ENCODE results near the gene CCDC167. TPM values are rescaled to one million over a fixed set of nuclear protein-coding genes. Genes with fewer than 3 reads are reported as not detected.

CCDC167 gene
- total RNA-seq, 1 donor from 2014 or later: 16.2 TPM

DNA sequence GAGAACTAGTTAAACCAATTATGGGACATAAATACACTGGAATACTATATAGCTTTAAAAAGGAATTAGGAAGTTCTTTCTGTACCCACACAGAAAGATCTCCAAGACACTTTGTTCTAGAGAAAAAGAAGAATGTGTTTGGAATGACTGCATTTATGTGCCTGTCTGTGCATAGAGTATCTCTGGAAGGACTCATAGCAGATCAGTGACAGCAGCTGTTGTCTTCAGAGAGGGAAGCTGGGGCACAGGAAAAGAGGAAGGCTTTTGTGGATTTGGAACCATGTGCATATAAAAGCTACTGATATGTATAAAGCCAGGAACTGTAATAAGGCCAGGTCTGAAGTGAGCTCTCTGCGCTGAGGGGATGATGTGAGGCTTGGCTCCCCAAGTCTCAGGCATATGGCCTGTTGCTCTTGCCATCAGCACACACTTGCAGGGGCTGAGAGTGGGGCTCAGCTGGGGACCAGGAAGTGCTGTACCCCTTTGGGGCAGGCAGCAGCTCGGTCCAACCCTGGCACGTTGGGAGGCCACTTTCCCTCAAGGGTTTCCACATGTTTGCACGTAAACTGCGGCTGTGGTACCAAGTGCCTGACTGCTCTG lies 31.8 kb upstream of the CCDC167 start:
- H3K36me3 ChIP-seq (ENCODE audit: control insufficient read depth in 3 of 3, insufficient read depth in 3 of 3, low read length in 3 of 3): no peaks in the 10 kb centered on the region
- H3K27me3 ChIP-seq (ENCODE audit: control insufficient read depth in 3 of 3, insufficient read depth in 3 of 3, low read length in 3 of 3): peaks cover 54 to 71% (median 69%) of the 10 kb centered on the region in 3 donors
- H3K4me1 ChIP-seq (ENCODE audit: control insufficient read depth in 3 of 3, insufficient read depth in 3 of 3, low read length in 3 of 3): peaks cover 8 to 10% (median 8%) of the 10 kb centered on the region in 3 donors
- H3K27ac ChIP-seq (ENCODE audit: low read depth, low read length): no peak overlapping the region
- no peak overlapping the region for H3K4me3 ChIP-seq (ENCODE audit: low read length in 3 of 3)
- H3K9me3 ChIP-seq (ENCODE audit: control insufficient read depth in 3 of 3, low read length in 3 of 3): no peaks in the 10 kb centered on the region
- H3K9ac ChIP-seq (ENCODE audit: low read depth in 1 of 3, low read length in 3 of 3): no peak overlapping the region

DNA sequence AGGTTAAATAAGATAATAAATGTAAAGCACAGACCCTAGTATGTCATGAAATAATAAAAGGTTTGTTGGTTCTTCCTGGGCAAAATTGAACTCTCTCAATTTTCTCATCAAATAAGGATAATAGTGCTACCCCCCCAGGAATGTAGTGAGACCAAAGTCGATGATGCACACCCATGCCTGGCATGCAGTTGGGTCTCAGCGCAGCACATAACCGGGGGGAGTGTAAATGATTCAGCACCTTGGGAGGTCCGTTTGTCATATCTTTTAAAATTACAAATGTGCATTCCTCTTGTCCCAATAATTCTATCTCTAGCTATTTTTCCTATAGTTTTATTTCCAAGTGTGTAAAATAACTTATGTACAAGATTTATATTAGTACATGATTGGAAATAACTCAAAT lies 31.3 kb upstream of the CCDC167 start:
- H3K9ac ChIP-seq (ENCODE audit: low read depth in 1 of 3, low read length in 3 of 3): no peak overlapping the region
- peaks cover 4 to 5% (median 4%) of the 10 kb centered on the region in 3 donors for H3K4me1 ChIP-seq (ENCODE audit: control insufficient read depth in 3 of 3, insufficient read depth in 3 of 3, low read length in 3 of 3)
- H3K27me3 ChIP-seq (ENCODE audit: control insufficient read depth in 3 of 3, insufficient read depth in 3 of 3, low read length in 3 of 3): peaks cover 50 to 68% (median 66%) of the 10 kb centered on the region in 3 donors

DNA sequence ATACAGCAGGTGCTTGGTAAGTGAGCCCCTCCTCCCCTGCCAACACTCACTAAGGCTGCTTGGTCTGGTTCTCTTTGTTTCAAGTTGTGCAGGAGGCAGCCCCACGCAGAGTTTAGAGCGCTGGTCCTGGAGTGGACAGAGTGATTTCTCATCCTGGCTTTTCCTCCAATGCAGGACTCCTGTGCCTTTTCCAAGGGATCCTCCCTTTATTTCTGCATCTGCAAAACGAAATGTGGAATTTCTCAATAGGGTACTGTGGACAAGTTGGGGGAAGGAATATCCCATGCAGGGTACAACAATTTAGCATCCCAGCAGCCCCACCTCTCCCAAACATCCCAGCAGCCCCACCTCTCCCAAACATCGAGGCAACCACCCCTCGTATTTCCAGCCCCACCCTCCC lies 30.6 kb upstream of the CCDC167 start:
- no peaks in the 10 kb centered on the region for H3K9me3 ChIP-seq (ENCODE audit: control insufficient read depth in 3 of 3, low read length in 3 of 3)
- H3K4me1 ChIP-seq (ENCODE audit: control insufficient read depth in 3 of 3, insufficient read depth in 3 of 3, low read length in 3 of 3): no peaks in the 10 kb centered on the region
- H3K4me3 ChIP-seq (ENCODE audit: low read length in 3 of 3): no peak overlapping the region
- H3K27me3 ChIP-seq (ENCODE audit: control insufficient read depth in 3 of 3, insufficient read depth in 3 of 3, low read length in 3 of 3): peaks cover 43 to 61% (median 58%) of the 10 kb centered on the region in 3 donors
- H3K27ac ChIP-seq (ENCODE audit: low read depth, low read length): no peak overlapping the region
- no peaks in the 10 kb centered on the region for H3K36me3 ChIP-seq (ENCODE audit: control insufficient read depth in 3 of 3, insufficient read depth in 3 of 3, low read length in 3 of 3)
- no peak overlapping the region for H3K9ac ChIP-seq (ENCODE audit: low read depth in 1 of 3, low read length in 3 of 3)

More for the DNA sequence above, 31.3 kb upstream of the CCDC167 start:
- Histone ChIP-seq H3K27ac (ENCODE audit: low read depth, low read length) (no peak overlapping the region), H3K36me3 (ENCODE audit: control insufficient read depth in 3 of 3, insufficient read depth in 3 of 3, low read length in 3 of 3) (no peaks in the 10 kb centered on the region), H3K4me3 (ENCODE audit: low read length in 3 of 3) (no peak overlapping the region), H3K9me3 (ENCODE audit: control insufficient read depth in 3 of 3, low read length in 3 of 3) (no peaks in the 10 kb centered on the region)

DNA sequence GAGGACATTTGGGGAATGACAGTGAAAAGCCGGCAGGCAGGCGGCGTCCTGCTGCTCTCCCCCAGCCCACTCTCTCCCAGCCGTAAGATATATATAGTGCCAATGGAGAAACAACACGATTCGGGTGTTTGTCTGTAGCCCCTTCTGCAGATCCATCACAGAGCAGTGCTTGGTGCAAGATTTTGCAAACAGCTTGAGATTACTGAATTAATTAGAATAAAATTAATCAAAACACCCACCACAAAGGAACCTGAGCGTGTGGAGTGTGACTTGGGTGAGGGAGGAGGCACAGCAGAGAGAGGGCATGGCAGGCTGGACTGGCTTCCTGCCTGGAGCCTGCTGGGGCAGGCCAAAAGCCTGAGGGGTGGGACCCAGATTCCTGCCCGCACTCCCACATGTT lies 28.8 kb upstream of the CCDC167 start:
- H3K27me3 ChIP-seq (ENCODE audit: control insufficient read depth in 3 of 3, insufficient read depth in 3 of 3, low read length in 3 of 3): peaks cover 25 to 44% (median 44%) of the 10 kb centered on the region in 3 donors
- H3K36me3 ChIP-seq (ENCODE audit: control insufficient read depth in 3 of 3, insufficient read depth in 3 of 3, low read length in 3 of 3): no peaks in the 10 kb centered on the region
- no peaks in the 10 kb centered on the region for H3K4me1 ChIP-seq (ENCODE audit: control insufficient read depth in 3 of 3, insufficient read depth in 3 of 3, low read length in 3 of 3)
- H3K9me3 ChIP-seq (ENCODE audit: control insufficient read depth in 3 of 3, low read length in 3 of 3): no peaks in the 10 kb centered on the region
- H3K27ac ChIP-seq (ENCODE audit: low read depth, low read length): no peak overlapping the region
- no peak overlapping the region for H3K9ac ChIP-seq (ENCODE audit: low read depth in 1 of 3, low read length in 3 of 3)
- no peak overlapping the region for H3K4me3 ChIP-seq (ENCODE audit: low read length in 3 of 3)

DNA sequence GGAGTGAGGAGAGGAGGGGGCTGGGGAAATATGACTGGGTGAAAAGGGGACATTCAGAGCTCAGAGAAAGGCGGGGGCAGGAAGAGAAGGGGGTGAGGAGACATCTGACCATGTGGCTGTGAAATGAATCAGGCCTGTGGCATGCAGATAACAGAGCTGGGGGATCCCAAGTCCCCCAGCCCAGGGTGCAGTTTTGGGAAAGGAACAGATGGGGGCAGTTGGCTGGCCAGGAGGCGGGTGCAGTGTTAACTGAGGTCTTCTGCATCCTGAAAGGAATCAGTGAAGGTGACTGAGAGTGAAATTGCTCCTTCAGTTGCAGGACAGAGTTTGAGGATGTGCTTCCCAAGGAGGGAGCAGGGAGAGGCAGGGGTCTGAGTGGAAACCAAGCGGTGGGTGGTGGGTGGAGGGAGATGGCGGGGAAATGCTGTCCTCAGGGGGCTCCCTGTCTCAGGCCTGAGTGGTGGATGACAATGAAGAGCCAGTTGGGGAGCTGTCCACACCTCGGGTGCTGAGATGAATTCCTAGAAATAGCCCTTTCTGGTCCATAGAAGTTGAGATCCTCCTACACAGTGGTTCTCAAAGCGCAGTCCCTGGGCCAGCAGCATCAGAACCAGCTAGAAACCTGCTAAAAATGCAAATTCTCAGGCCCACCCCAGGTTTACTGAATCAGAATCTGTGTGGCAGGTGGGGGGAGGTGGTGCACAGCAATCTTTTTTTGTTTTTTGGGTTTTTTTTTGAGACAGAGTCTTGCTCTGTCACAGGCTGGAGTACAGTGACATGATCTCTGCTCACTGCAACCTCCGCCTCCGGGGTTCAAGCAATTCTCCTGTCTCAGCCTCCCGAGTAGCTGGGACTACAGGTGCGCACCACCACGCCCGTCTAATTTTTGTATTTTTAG lies 26.0 kb upstream of the CCDC167 start:
- no peak overlapping the region for H3K4me3 ChIP-seq (ENCODE audit: low read length in 3 of 3)
- H3K27ac ChIP-seq (ENCODE audit: low read depth, low read length): no peak overlapping the region
- no peaks in the 10 kb centered on the region for H3K4me1 ChIP-seq (ENCODE audit: control insufficient read depth in 3 of 3, insufficient read depth in 3 of 3, low read length in 3 of 3)
- H3K9me3 ChIP-seq (ENCODE audit: control insufficient read depth in 3 of 3, low read length in 3 of 3): no peaks in the 10 kb centered on the region
- no peaks in the 10 kb centered on the region for H3K36me3 ChIP-seq (ENCODE audit: control insufficient read depth in 3 of 3, insufficient read depth in 3 of 3, low read length in 3 of 3)
- H3K9ac ChIP-seq (ENCODE audit: low read depth in 1 of 3, low read length in 3 of 3): no peak overlapping the region
- peaks cover 13 to 38% (median 37%) of the 10 kb centered on the region in 3 donors for H3K27me3 ChIP-seq (ENCODE audit: control insufficient read depth in 3 of 3, insufficient read depth in 3 of 3, low read length in 3 of 3)

DNA sequence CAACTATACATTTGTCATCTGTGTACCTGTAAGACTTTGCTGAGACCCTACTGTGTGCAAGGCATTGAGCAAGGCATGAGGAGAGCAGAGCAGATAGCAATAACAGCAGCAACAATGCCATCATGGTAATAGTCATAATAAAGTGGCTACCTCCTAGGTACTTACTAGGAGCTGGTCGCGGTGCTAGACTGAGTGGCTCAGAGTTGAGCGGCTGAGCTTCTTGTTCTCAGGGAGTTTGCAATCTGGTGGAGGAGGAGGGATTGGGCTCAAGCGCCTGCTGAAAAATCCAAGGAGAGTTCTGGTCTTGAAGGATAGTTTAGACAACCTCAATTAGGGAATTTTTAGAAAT lies 25.3 kb upstream of the CCDC167 start:
- Histone ChIP-seq H3K4me1 (ENCODE audit: control insufficient read depth in 3 of 3, insufficient read depth in 3 of 3, low read length in 3 of 3) (no peaks in the 10 kb centered on the region), H3K9me3 (ENCODE audit: control insufficient read depth in 3 of 3, low read length in 3 of 3) (no peaks in the 10 kb centered on the region), H3K27ac (ENCODE audit: low read depth, low read length) (no peak overlapping the region), H3K27me3 (ENCODE audit: control insufficient read depth in 3 of 3, insufficient read depth in 3 of 3, low read length in 3 of 3) (peaks cover 11 to 36% (median 35%) of the 10 kb centered on the region in 3 donors), H3K4me3 (ENCODE audit: low read length in 3 of 3) (no peak overlapping the region), H3K36me3 (ENCODE audit: control insufficient read depth in 3 of 3, insufficient read depth in 3 of 3, low read length in 3 of 3) (no peaks in the 10 kb centered on the region), H3K9ac (ENCODE audit: low read depth in 1 of 3, low read length in 3 of 3) (no peak overlapping the region)

DNA sequence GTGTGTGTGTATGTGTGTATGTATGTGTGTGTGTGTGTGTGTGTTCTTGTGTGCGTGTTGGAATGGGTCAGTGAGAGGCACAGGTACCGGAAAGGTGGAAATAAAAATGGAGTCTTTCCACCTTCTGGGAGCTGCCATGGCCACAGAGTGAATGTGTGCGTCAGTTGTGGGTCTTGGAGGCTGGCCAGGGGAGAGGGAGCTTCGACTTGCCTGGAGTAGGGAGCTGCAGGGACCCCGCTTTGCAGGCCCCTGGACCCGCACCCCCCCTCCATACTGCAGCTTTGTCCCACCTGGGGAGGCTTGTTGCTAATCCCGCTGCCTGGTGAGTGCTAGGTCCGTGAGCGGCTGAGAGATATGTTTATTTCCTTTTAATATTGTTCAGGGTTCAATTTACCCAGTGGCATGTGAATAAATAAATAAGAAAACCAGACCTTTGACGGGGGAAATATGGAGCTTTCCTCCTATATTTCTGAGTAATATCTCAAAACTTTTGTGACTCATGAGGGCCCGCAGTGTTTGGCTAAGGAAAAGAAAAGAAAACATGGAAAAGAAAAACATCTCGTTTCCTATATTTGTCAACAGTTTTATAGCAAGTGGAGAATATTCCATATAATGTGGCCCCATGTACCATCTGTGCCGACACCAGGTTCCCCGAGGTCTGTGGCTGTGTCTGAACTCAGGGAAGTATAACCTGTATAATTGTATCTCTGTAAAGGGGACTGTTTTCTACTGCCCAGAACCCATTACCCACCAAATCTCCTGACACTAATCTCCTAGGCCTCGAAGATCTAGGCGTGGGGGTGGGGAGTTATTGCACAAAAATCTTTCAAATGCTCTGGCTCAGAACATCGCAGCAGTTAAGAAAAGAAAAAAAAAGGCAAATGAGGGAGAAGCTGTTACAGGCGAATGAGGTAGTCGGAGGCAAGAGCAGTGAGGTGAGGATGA lies 24.6 kb upstream of the CCDC167 start:
- Histone ChIP-seq H3K27ac (ENCODE audit: low read depth, low read length) (no peak overlapping the region), H3K27me3 (ENCODE audit: control insufficient read depth in 3 of 3, insufficient read depth in 3 of 3, low read length in 3 of 3) (peaks cover 9 to 36% (median 33%) of the 10 kb centered on the region in 3 donors), H3K4me1 (ENCODE audit: control insufficient read depth in 3 of 3, insufficient read depth in 3 of 3, low read length in 3 of 3) (no peaks in the 10 kb centered on the region), H3K36me3 (ENCODE audit: control insufficient read depth in 3 of 3, insufficient read depth in 3 of 3, low read length in 3 of 3) (no peaks in the 10 kb centered on the region), H3K9ac (ENCODE audit: low read depth in 1 of 3, low read length in 3 of 3) (no peak overlapping the region), H3K9me3 (ENCODE audit: control insufficient read depth in 3 of 3, low read length in 3 of 3) (no peaks in the 10 kb centered on the region), H3K4me3 (ENCODE audit: low read length in 3 of 3) (no peak overlapping the region)

DNA sequence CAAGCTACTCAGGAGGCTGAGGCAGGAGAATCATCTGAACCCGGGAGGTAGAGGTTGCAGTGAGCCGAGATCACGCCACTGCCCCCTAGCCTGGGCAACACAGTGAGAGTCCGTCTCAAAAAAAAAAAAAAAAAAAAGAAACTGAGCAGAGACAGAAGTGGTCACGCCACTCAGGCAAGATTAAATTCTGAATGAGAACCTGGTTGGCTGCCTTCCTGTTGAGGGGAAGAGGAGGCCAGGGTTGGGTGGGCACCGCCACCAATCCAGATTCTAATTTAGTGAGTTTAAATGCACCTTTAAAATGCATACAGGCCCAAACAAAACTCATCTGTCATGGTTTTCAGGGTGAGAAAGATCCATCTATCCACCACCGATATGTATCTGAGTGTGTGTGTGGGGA lies 23.7 kb upstream of the CCDC167 start:
- Histone ChIP-seq H3K9me3 (ENCODE audit: control insufficient read depth in 3 of 3, low read length in 3 of 3) (peaks cover 0 to 3% (median 0%) of the 10 kb centered on the region in 3 donors), H3K4me3 (ENCODE audit: low read length in 3 of 3) (no peak overlapping the region), H3K27ac (ENCODE audit: low read depth, low read length) (no peak overlapping the region), H3K27me3 (ENCODE audit: control insufficient read depth in 3 of 3, insufficient read depth in 3 of 3, low read length in 3 of 3) (peaks cover 9 to 34% (median 31%) of the 10 kb centered on the region in 3 donors), H3K36me3 (ENCODE audit: control insufficient read depth in 3 of 3, insufficient read depth in 3 of 3, low read length in 3 of 3) (no peaks in the 10 kb centered on the region), H3K4me1 (ENCODE audit: control insufficient read depth in 3 of 3, insufficient read depth in 3 of 3, low read length in 3 of 3) (no peaks in the 10 kb centered on the region), H3K9ac (ENCODE audit: low read depth in 1 of 3, low read length in 3 of 3) (no peak overlapping the region)

DNA sequence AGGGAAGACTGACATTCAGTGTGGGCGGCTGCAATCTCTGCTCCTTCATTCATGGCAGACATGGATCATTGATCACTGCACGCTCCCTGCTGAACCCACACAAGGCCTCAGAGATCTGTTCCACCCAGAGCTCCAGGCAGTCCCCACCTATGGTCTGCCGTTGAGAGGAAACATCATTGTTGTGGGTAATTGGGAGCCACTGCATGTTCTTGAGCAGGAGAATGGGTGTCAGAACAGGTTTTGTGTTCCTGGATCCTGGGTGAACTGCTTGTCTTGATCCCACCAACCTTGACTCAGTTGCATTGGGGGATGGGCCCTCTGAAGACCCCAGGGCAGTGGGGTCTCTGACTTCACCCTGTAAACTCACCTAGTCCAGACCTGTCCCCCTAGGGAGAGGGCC lies 23.1 kb upstream of the CCDC167 start:
- Histone ChIP-seq H3K4me3 (ENCODE audit: low read length in 3 of 3) (no peak overlapping the region), H3K27me3 (ENCODE audit: control insufficient read depth in 3 of 3, insufficient read depth in 3 of 3, low read length in 3 of 3) (peaks cover 9 to 32% (median 29%) of the 10 kb centered on the region in 3 donors), H3K9ac (ENCODE audit: low read depth in 1 of 3, low read length in 3 of 3) (no peak overlapping the region), H3K4me1 (ENCODE audit: control insufficient read depth in 3 of 3, insufficient read depth in 3 of 3, low read length in 3 of 3) (no peaks in the 10 kb centered on the region), H3K27ac (ENCODE audit: low read depth, low read length) (no peak overlapping the region), H3K9me3 (ENCODE audit: control insufficient read depth in 3 of 3, low read length in 3 of 3) (peaks cover 0 to 3% (median 0%) of the 10 kb centered on the region in 3 donors), H3K36me3 (ENCODE audit: control insufficient read depth in 3 of 3, insufficient read depth in 3 of 3, low read length in 3 of 3) (no peaks in the 10 kb centered on the region)

All from skeletal muscle tissue (tissue), 4 donors.